IPS-NIHi11 (cell line): Measurements from ENCODE around the gene RBM39.
"Not testable (repeated sequence)": the region's sequence is repeated elsewhere in the genome, so short reads cannot be mapped to it uniquely, and the experiment has no call there.

Experiments
- DNase-seq: peaks from one replicate; pipeline ENCODE4 v3.0.0; 2012; ENCODE audit warnings: mixed read lengths, low spot score

The RBM39 gene

DNA sequence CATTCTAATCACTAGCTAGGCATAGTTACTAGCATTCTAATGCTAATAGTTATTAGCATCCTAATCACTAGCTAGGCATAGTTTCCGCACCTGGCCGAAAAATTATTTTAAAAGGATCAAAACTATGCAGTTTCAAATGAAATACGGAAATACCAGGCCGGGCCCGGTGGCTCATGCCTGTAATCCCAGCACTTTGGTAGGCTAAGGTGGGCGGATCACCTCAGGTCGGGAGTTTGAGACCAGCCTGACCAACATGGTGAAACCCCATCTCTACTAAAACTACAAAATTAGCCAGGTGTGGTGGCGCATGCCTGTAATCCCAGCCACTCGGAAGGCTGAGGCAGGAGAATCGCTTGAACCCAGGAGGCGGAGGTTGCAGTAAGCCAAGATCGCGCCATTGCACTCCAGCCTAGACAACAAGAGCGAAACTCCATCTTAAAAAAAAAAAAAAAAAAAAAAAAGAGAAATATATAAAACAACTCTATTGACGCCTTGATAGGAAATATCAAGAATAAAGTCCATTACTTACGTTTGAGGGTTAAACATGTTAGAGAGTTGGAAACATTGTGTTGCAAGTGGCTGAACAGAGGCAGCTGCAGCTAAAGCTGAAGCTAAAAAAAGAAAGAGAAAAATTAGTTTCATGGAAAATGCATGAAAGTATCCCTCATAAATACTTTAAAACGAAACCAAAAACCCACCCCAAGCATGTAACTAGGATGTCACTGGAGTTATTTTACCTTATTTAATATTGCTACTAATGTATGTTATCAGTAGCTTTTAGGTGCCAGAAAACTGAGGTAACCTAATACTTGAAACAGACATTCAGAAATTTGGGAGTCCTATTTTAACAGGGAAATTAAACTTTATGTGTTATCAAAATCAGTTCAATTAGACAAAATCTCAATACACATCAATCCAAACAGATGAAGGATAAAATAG is 35.2 kb downstream of the RBM39 start:
- DNase-seq = not testable (repeated sequence)

DNA sequence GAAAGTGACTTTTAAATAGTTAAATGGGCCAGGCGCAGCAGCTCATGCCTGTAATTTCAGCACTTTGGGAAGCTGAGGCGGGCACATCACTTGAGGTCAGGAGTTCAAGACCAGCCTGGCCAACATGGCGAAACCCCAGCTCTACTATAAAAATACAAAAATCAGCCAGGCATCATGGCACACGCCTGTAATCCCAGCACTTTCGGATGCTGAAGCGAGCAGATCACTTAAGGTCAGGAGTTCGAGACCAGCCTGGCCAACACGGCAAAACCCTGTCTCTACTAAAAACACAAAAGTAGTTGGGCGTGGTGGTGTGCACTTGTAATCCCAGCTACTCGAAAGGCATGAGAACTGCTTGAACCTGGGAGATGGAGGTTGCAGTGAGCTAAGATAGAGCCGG is 36.2 kb downstream of the RBM39 start:
- not testable (repeated sequence) for DNase-seq

DNA sequence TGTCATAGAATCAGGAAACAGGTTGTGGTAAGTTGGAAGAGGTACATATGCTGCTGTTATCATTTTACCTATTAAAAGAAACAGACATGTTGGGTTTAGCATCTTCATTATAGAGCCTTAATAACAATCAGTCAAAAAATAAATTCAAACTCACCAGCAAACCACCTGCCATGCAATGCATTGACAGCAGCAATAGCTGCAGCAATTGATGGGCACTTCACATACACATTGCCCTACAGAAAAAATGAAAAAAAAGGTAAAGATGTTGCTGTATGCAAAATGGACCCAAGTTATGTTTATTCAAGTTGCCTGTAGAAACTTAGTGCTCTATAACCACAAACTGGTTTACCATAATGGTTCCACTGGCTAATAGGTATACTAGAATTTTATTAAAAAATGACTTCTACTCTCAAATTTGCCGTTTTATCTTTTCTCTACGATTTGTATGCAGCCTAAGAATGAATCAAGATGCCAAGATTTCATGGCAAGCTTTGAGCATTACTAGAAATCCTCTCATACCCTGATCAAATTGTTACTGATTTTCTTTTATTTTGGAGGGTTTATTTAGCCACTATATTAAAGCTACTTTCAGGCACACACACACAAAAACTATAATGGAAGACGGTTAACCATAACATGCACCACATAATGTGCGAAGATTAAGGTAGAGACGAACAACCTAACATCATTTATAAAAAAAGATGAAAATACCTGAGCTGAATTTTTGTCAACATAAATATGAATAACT is 37.4 kb downstream of the RBM39 start:
- no peak for DNase-seq

DNA sequence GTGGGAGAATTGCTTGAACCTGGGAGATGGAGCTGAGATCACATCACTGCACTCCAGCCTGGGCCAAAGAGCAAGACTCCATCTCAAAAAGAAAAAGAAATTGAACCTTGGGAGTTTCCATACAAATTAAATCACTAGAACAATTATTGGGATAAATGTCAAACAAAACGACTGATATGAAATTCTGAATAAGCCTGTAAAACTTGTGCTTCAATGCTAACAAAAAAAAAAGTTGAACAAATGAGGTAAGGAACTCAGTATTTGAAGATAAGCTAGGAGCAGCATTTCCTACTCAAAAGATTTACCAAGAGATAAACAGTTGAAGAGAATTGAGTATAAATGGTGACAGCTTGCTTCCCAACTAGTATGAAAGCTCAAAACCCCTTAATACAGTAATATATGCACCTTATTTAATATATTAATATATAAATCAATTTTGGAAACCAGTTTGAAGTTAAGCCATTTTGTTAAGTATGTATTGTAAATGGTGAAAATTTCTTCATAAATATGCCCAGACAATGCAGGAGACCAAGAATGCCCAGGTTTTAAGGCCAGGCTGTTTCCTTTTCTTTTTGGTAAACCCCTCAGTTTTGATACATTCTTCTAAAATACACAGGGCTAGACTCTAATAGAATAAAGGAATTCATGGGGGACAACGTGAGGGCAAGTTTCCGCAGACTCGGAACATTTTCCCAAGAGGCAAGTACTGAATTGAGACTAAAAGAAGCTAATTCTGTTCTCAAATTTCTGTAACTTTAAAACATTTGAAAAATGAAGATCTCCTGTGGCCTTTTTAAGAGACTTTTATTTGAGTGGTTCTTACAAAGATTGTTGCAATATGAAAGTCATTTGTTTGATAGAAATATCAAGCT is 39.0 kb downstream of the RBM39 start:
- no peak for DNase-seq

DNA sequence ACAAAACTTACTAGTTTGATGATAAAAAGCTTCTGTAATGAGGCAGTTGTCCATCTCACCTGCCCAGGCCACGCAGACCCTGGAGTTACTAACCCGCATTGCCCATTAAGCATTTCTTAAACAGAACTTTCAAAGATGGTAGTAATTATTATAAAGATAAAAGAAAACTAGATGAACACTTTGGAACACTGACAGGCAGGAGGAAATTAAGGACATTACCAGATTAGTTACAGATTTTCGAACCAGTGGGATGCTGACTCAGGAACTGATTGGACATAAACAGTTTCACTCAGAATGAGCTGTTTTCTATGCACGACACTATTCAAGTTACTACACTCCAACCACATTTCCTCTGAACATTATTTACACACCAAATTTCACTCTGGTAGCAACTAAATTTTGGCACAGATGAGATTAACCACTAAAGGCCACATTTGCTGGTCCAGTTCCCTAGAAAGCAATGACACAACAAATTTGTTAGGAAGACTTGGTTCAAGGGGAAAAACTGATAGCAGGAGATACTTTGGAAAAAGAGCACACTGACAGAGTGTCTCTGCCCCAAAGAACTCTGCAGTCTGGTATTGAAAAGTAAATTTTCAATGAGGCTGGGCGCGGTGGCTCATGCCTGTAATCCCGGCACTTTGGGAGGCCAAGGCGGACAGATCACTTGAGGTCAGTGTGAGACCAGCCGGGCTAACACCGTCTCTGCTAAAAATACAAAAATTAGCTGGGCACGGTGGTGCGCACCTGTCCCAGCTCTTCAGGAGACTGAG is 39.8 kb downstream of the RBM39 start:
- DNase-seq = no peak

DNA sequence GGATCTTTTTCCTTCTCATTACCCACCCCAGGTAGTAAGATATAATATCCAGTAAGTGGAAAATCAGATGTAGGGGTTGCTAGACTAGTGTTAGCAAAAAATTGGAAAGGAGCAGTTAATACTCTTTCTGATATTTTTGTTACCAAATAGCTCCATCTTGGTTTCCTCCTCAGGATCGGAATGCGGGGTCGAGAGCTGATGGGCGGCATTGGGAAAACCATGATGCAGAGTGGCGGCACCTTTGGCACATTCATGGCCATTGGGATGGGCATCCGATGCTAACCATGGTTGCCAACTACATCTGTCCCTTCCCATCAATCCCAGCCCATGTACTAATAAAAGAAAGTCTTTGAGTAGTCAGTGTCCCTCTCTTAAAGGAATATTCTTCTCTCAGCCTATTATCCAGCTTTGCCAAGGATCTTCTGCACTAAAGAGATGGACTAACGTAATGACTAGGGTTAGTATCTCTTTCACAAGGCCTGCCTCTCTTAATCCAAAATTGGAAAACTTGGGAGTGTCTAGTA is 41.4 kb downstream of the RBM39 start:
- no peak for DNase-seq

DNA sequence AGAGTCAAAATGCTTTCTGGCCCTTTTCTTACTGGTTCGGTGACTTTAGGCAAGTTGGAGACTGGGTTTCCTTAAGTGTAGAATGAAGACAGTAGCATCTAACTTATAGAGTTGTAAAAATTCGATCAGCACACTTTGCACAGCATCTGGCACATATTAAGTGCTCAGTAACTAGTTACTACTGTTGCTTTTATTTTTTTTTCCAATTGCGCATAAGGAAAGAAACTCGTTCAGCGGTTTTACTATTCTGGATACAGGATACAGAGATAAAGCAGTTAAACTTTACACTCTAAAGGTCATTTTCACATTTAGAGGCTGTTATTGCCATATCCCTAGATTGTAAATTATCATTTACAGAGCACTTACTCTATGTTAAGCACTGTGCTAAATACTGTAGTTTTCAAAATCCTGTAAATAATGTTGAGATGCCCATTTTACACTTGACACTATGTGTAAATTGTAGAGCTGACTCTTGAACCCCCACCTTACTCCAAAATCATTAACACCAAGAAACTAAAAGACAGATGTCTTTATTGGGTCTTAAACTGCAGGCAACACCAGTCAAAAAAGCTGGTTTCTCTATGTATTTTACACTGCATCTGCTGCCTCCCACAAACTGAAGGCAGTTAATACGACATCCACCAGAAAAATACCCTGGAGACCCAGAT is 42.0 kb downstream of the RBM39 start:
- DNase-seq = no peak

DNA sequence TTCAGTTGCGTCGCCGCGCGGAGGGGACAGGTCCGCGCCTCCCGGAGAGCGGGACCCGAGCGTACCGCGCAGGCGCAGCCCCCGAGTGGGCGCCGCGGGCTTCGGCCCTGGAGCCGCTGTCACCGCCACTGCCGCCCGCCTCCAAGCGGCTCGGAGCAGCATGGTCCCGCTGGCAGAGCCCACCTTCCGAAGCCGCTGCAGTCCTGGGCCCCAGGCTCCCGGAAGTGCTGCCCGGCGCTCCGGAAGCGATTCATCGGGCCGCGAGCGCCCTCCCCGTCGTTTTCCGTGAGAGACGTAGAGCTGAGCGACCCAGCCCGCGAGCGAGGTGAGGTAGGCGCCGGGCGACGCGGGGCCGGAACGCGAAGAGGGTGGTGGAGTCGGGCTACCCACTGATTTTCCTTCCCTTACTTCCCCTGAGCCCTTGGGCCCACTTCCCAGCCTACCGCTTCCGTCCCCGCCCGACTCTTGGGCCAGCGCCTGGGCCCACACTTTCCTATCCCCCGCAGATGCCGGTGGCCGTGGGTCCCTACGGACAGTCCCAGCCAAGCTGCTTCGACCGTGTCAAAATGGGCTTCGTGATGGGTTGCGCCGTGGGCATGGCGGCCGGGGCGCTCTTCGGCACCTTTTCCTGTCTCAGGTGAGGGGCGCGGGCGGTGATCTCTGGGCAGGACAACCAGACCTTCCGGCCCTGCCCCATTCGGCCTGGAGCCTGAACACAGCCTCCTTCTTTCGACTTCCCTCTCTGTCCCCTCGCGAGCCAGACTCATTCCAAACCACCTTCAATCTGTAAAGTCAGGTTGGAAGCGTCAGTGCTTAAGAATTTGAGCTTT is 42.7 kb downstream of the RBM39 start, which contains the start of the genes NFS1 and ROMO1:
Gene NFS1 (minus strand): TSS at position 226 of the 830 bp plus-strand sequence. CDS start 64 bp downstream, at position 162.
Gene ROMO1 (plus strand): TSS at position 279 of the 830 bp plus-strand sequence. CDS start 228 bp downstream, at position 507.
- DNase-seq = peak; percentile 98

DNA sequence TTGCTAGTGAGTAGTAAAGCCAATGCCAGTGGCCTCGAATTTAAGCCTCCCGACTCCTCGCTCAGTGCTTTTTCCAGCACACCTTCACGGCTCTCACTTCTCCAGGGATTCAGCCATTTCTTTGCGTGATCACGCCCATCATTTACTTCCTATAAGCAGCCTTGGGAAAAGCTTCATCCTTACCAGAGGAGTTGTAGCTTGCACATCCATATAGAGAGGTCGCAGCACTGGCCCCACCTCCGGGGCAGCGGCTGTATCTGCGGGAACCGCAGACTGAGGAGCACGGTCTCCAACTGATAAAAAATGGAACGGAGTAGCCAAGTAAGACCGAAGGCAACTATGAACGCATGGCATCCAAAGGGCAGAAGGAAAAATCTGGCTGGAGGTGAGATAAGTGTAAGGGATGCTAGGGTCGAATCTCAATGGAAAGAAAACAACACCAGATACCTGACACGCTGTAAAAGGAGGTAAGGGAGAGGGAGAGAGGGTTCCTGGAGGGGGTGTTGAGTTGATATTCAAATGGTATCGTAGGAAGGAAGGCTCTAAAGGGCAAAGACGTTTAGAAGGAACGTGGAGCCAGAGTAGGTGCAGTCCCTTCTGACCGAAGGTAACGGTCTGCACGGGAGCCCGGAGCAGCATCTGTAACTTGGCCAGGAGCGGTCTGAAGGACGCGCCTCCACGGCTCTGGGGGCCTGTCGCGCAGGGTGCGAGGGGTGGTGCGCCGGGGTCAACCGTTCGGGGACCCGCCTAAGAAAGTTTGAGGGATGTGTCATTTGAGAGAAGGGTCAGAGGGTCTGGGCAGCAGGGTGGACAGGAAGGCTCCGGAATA is 43.5 kb downstream of the RBM39 start:
- DNase-seq = peak; percentile 34

DNA sequence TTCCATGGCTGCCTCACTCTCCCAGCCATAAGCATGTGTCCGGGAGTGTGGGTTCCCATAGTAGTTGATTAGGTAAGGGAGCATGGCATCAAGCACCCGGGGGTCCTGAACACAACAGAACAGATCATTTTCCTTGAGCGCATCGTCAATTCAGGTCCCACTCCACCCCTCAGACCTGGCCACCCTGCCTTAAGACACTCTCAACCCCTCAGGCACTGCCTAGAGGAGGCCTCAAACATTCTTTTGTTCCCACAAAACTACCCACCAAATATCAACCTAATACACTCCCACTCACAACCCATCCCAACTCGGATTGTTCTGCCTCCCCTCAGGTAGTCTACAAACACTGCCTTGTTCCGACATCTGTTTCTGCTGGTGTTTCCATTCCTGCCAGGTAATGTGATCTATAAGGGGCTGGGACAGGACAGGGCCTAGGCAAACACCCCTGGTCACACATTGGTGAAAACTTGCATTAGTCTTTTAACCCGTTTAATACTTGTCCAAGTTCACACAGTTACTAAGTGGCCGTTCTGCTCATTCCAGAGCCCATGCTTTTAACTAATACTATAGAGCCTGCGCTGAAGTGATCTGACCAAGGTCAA is 44.3 kb downstream of the RBM39 start:
- DNase-seq = no peak

DNA sequence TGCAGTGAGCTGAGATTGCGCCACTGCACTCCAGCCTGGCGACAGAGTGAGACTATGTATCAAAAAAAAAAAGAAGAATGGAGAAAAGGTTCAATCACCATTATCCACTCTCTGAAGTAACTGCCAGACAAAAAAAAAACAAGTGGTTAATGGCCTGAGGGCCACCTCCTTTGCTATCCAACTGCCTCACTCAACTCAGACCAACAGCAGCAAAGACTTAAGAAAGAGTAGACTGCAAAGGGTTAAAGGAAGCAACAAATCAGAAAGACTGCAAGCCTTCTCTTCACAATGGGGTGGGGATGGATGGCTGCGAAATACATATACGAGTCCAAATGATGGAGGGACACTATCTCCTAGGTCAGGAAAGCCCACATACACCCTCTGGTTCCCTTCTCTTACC is 46.1 kb downstream of the RBM39 start:
- DNase-seq = no peak

DNA sequence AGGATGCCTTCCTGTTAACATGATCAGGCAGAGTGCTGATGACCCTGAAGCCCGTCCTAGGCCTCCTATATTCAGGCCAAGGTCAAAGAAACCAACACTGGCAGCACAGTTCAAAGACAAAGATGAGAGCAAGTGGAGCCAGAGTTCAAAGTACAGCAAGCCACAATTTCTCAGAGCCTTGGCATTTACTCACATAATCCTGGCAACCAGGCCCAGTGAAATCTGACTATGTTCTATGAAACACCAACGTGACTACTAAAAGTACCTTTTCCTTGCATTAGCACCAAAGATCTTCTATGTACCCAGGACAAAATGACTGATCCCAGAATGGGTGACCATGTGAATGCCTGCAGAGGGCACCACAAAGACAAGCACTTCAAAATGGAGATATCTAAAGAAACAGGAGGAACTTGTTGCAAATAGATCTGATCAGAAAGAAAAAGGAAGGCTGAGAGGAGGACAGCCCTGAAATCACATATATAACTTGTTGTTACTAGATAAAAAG is 46.8 kb downstream of the RBM39 start:
- DNase-seq = no peak

DNA sequence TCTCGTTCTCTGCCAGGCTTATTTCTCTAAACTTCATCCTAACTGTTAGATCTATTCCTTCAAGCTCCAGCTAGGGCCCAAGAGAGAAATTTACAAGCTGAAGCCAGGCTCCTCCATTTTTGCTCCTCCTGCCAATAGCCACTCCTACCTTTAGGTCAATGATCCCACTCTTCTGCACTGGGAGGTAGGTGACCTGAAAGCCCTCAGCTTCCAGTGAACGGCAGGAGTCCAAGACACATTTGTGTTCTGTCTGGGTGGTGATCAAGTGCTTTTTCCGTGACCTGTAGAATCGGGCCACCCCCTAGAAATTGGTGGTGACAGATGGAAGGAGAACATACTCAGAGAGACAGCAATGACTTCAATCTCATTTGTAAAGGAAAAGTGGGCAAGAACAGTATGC is 51.8 kb downstream of the RBM39 start:
- no peak for DNase-seq

DNA sequence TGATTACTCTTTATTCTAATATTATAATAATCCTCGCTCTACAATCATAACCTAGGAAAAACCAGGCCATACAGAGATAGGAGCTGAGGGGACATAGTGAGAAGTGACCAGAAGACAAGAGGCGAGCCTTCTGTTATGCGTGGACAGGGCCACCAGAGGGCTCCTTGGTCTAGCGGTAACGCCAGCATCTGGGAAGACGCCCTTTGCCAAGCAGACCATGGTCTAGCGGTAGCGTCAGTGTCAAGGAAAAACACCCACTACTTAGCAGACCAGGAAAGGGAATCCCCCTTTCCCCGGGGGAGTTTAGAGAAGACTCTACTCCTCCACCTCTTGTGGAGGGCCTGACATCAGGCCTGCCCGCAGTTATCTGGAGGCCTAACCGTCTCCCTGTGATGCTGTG is 55.2 kb downstream of the RBM39 start:
- not testable (repeated sequence) for DNase-seq

DNA sequence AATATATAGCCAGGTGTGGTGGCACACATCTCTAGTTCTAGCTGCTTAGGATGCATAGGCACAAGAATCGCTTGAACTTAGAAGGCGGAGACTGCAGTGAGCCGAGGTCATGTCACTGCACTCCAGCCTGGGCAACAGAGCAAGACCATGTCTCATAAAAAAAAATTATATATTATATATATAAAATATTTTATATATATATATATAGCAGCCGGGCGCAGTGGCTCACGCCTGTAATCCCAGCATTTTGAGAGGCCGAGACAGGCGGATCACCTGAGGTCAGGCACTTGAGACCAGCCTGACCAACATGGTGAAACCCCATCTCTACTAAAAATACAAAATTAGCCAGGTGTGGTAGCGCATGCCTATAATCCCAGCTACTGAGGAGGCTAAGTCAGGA is 56.7 kb downstream of the RBM39 start:
- DNase-seq = not testable (repeated sequence)

DNA sequence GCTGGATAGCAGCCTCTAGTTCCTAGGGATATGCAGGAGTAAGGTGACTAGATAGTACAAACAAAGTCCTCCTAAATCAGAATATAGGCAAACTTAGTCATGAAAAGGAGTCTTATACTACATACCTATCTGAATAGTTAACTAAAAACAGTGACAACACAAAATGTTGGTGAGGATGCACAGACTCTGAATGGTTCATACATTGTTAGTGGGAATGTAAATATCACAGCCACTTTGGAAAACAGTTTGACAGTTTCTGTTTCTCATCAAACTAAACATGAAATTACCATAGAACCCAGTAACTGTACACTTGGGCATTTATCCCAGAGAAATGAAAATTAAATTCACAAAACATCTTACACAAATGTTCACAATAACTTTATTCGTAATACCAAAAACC is 60.1 kb downstream of the RBM39 start:
- DNase-seq = no peak

DNA sequence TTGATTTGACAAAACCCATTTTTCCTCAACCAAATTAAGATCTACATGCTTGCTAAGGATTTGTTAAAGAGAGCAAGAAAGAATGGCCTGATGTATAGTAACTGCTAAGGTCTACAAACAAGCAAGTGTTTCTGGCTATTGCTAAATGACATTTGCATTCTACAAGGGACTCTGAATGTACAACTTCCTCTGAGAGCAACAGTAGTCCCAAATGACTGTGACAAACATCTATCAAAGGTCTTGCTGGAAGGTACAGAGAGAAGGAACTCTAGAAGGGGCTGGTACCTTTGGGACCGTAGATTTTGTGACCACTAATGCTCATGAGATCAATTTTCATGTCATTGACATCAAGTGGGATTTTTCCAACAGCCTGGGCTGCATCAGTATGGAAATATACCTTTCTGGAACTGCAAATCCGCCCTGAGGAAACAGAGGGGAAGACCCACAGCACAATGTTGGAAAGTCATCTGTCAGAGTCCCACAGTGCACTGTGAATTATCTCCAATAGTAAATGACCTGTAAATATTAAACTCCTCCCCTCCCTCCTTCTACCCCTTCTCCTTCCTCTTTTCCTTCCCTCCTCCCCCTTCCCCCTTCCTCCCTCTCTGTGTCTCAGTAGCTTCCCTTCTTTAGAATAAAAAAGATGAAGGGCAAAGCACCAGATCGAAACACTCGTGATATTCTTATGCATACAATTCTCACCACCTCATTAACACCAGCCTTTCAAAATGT is 61.4 kb downstream of the RBM39 start:
- DNase-seq = no peak
